ENCODE results near the gene MAP3K21. TPM values are rescaled to one million over a fixed set of nuclear protein-coding genes. Genes with fewer than 3 reads are reported as not detected.

The MAP3K21 gene
- polyA plus RNA-seq, 2 donors, result 1.4 TPM

DNA sequence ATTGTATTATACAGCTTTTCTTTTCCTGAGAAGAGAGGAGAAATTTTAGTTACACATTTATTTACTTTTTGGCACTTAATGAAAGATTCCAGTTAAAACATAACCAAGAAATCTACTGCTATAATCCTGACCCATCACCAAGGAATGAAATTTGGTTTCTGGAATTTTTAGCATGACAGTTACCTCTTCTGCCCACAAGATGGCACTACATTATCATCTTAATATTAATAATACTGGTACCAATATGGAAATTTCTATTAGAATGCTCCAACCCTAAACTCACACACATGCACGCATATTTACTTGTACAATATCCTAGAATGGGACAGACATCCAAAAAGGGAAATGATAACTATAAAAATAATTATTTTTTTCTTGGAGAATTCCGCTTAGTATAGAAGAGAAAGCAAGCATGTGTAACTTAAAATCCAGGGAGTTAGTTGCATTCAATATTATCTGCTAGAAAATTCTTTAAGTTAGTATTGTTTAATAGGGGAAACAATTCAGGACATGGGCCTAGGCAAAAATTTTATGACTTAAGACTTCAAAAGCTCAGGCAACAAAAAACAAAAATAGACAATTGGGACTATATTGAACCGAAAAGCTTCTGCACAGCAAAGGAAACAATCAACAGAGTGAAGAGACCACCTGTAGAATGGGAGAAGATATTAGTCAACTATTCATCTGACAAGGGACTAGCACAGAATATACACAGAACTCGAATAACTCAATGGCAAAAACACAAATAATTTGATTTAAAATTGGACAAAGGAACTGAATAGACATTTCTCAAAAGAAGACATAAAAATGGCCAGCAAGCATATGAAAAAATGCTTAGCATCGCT lies 37.4 kb downstream of the MAP3K21 start:
- Histone ChIP-seq H3K4me3 (ENCODE audit: low read depth in 1 of 2, low read length in 2 of 2) (no peak overlapping the region), H3K4me1 (ENCODE audit: control insufficient read depth in 2 of 2, insufficient read depth in 2 of 2, low read length in 1 of 2) (no peaks in the 10 kb centered on the region), H3K27me3 (ENCODE audit: control insufficient read depth in 1 of 2, insufficient read depth in 2 of 2, low read length in 2 of 2) (no peaks in the 10 kb centered on the region), H3K36me3 (ENCODE audit: control insufficient read depth in 2 of 2, insufficient read depth in 2 of 2, low read length in 1 of 2) (no peaks in the 10 kb centered on the region), H3K27ac (ENCODE audit: low read depth in 2 of 2, low read length in 1 of 2) (no peak overlapping the region), H3K9me3 (ENCODE audit: control insufficient read depth in 2 of 2, insufficient read depth in 1 of 2, low read depth in 1 of 2, low read length in 1 of 2) (no peaks in the 10 kb centered on the region)
- WGBS, 2 donors, result 75% methylated on average over 5 of the region's 5 CpGs

GRCh38 chr1:233366575-233366974 lies 39.1 kb downstream of the MAP3K21 start:
- H3K27ac ChIP-seq (ENCODE audit: low read depth in 2 of 2, low read length in 1 of 2), result no peak overlapping the region
- H3K36me3 ChIP-seq (ENCODE audit: control insufficient read depth in 2 of 2, insufficient read depth in 2 of 2, low read length in 1 of 2), result no peaks in the 10 kb centered on the region
- no peak overlapping the region for H3K4me3 ChIP-seq (ENCODE audit: low read depth in 1 of 2, low read length in 2 of 2)
- 37 to 50% methylated on average over 3 of the region's 3 CpGs for WGBS, 2 donors
- no peaks in the 10 kb centered on the region for H3K27me3 ChIP-seq (ENCODE audit: control insufficient read depth in 1 of 2, insufficient read depth in 2 of 2, low read length in 2 of 2)
- H3K4me1 ChIP-seq (ENCODE audit: control insufficient read depth in 2 of 2, insufficient read depth in 2 of 2, low read length in 1 of 2), result no peaks in the 10 kb centered on the region
- no peaks in the 10 kb centered on the region for H3K9me3 ChIP-seq (ENCODE audit: control insufficient read depth in 2 of 2, insufficient read depth in 1 of 2, low read depth in 1 of 2, low read length in 1 of 2)

- no peaks in the 10 kb centered on the region for H3K9me3 ChIP-seq (ENCODE audit: control insufficient read depth in 2 of 2, insufficient read depth in 1 of 2, low read depth in 1 of 2, low read length in 1 of 2)
- WGBS, 2 donors, result 57 to 58% methylated on average over 6 of the region's 6 CpGs
Observed at GRCh38 chr1:233367057-233367803, 39.7 kb downstream of the MAP3K21 start.

GRCh38 chr1:233368106-233368788 lies 40.7 kb downstream of the MAP3K21 start:
- Histone ChIP-seq H3K27ac (ENCODE audit: low read depth in 2 of 2, low read length in 1 of 2) (no peak overlapping the region), H3K9me3 (ENCODE audit: control insufficient read depth in 2 of 2, insufficient read depth in 1 of 2, low read depth in 1 of 2, low read length in 1 of 2) (no peaks in the 10 kb centered on the region), H3K4me3 (ENCODE audit: low read depth in 1 of 2, low read length in 2 of 2) (no peak overlapping the region), H3K27me3 (ENCODE audit: control insufficient read depth in 1 of 2, insufficient read depth in 2 of 2, low read length in 2 of 2) (no peaks in the 10 kb centered on the region), H3K4me1 (ENCODE audit: control insufficient read depth in 2 of 2, insufficient read depth in 2 of 2, low read length in 1 of 2) (no peaks in the 10 kb centered on the region), H3K36me3 (ENCODE audit: control insufficient read depth in 2 of 2, insufficient read depth in 2 of 2, low read length in 1 of 2) (no peaks in the 10 kb centered on the region)
- WGBS, 2 donors, result 65 to 67% methylated on average over 3 of the region's 3 CpGs

More at GRCh38 chr1:233367057-233367803, 39.7 kb downstream of the MAP3K21 start:
- no peak overlapping the region for H3K27ac ChIP-seq (ENCODE audit: low read depth in 2 of 2, low read length in 1 of 2)
- no peaks in the 10 kb centered on the region for H3K27me3 ChIP-seq (ENCODE audit: control insufficient read depth in 1 of 2, insufficient read depth in 2 of 2, low read length in 2 of 2)
- H3K4me1 ChIP-seq (ENCODE audit: control insufficient read depth in 2 of 2, insufficient read depth in 2 of 2, low read length in 1 of 2), result no peaks in the 10 kb centered on the region
- H3K4me3 ChIP-seq (ENCODE audit: low read depth in 1 of 2, low read length in 2 of 2), result no peak overlapping the region
- no peaks in the 10 kb centered on the region for H3K36me3 ChIP-seq (ENCODE audit: control insufficient read depth in 2 of 2, insufficient read depth in 2 of 2, low read length in 1 of 2)

GRCh38 chr1:233368789-233369130 lies 41.2 kb downstream of the MAP3K21 start:
- Histone ChIP-seq H3K27ac (ENCODE audit: low read depth in 2 of 2, low read length in 1 of 2) (no peak overlapping the region), H3K4me1 (ENCODE audit: control insufficient read depth in 2 of 2, insufficient read depth in 2 of 2, low read length in 1 of 2) (no peaks in the 10 kb centered on the region), H3K27me3 (ENCODE audit: control insufficient read depth in 1 of 2, insufficient read depth in 2 of 2, low read length in 2 of 2) (no peaks in the 10 kb centered on the region), H3K36me3 (ENCODE audit: control insufficient read depth in 2 of 2, insufficient read depth in 2 of 2, low read length in 1 of 2) (no peaks in the 10 kb centered on the region), H3K4me3 (ENCODE audit: low read depth in 1 of 2, low read length in 2 of 2) (no peak overlapping the region), H3K9me3 (ENCODE audit: control insufficient read depth in 2 of 2, insufficient read depth in 1 of 2, low read depth in 1 of 2, low read length in 1 of 2) (no peaks in the 10 kb centered on the region)
- 75 to 88% methylated on average over 1 of the region's 1 CpG for WGBS, 2 donors

- WGBS, 2 donors, result 83 to 89% methylated on average over 12 of the region's 12 CpGs
- H3K36me3 ChIP-seq (ENCODE audit: control insufficient read depth in 2 of 2, insufficient read depth in 2 of 2, low read length in 1 of 2), result no peaks in the 10 kb centered on the region
Observed at GRCh38 chr1:233372218-233373120, 44.9 kb downstream of the MAP3K21 start.

DNA sequence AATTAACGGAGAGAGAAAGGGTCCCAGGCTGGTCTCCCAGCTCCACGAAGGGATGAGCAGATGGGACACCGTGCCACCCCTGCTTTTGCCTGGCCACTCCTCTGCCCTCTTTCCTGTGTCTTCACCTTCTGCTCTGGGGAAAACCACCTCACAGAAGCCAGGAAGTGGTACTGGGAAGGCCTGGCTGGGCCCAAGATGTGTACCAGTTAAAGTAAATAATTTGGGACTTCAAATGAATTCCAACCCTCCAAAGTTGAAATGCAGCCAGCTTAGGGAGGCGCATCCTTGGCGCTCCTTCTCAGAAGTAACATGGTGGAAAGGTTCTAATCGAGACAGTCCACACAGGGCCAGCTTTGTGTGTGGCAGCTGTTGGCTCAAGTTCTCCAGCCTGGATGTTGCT lies 45.7 kb downstream of the MAP3K21 start:
- no peak overlapping the region for H3K4me3 ChIP-seq (ENCODE audit: low read depth in 1 of 2, low read length in 2 of 2)
- WGBS, 2 donors, result 88 to 90% methylated on average over 6 of the region's 6 CpGs
- no peaks in the 10 kb centered on the region for H3K36me3 ChIP-seq (ENCODE audit: control insufficient read depth in 2 of 2, insufficient read depth in 2 of 2, low read length in 1 of 2)
- no peaks in the 10 kb centered on the region for H3K27me3 ChIP-seq (ENCODE audit: control insufficient read depth in 1 of 2, insufficient read depth in 2 of 2, low read length in 2 of 2)
- H3K4me1 ChIP-seq (ENCODE audit: control insufficient read depth in 2 of 2, insufficient read depth in 2 of 2, low read length in 1 of 2), result no peaks in the 10 kb centered on the region
- no peaks in the 10 kb centered on the region for H3K9me3 ChIP-seq (ENCODE audit: control insufficient read depth in 2 of 2, insufficient read depth in 1 of 2, low read depth in 1 of 2, low read length in 1 of 2)
- H3K27ac ChIP-seq (ENCODE audit: low read depth in 2 of 2, low read length in 1 of 2), result no peak overlapping the region

More at GRCh38 chr1:233372218-233373120, 44.9 kb downstream of the MAP3K21 start:
- no peak overlapping the region for H3K4me3 ChIP-seq (ENCODE audit: low read depth in 1 of 2, low read length in 2 of 2)
- H3K27ac ChIP-seq (ENCODE audit: low read depth in 2 of 2, low read length in 1 of 2), result no peak overlapping the region
- H3K9me3 ChIP-seq (ENCODE audit: control insufficient read depth in 2 of 2, insufficient read depth in 1 of 2, low read depth in 1 of 2, low read length in 1 of 2), result no peaks in the 10 kb centered on the region
- H3K4me1 ChIP-seq (ENCODE audit: control insufficient read depth in 2 of 2, insufficient read depth in 2 of 2, low read length in 1 of 2), result no peaks in the 10 kb centered on the region
- no peaks in the 10 kb centered on the region for H3K27me3 ChIP-seq (ENCODE audit: control insufficient read depth in 1 of 2, insufficient read depth in 2 of 2, low read length in 2 of 2)

- Histone ChIP-seq H3K9me3 (ENCODE audit: control insufficient read depth in 2 of 2, insufficient read depth in 1 of 2, low read depth in 1 of 2, low read length in 1 of 2) (no peaks in the 10 kb centered on the region), H3K36me3 (ENCODE audit: control insufficient read depth in 2 of 2, insufficient read depth in 2 of 2, low read length in 1 of 2) (peaks cover 0 to 6% of the 10 kb centered on the region in 2 donors), H3K27ac (ENCODE audit: low read depth in 2 of 2, low read length in 1 of 2) (no peak overlapping the region), H3K4me1 (ENCODE audit: control insufficient read depth in 2 of 2, insufficient read depth in 2 of 2, low read length in 1 of 2) (no peaks in the 10 kb centered on the region), H3K27me3 (ENCODE audit: control insufficient read depth in 1 of 2, insufficient read depth in 2 of 2, low read length in 2 of 2) (no peaks in the 10 kb centered on the region), H3K4me3 (ENCODE audit: low read depth in 1 of 2, low read length in 2 of 2) (no peak overlapping the region)
- WGBS, 2 donors, result 81 to 82% methylated on average over 2 of the region's 2 CpGs
Observed at GRCh38 chr1:233375653-233376052, 48.1 kb downstream of the MAP3K21 start.

Measured in esophagus (tissue), 2 donors.